B cell (primary cell): ENCODE data around the gene GRB10. TPM values are rescaled to one million over a fixed set of nuclear protein-coding genes. Genes with fewer than 3 reads are reported as not detected.

Experiments used
- ATAC-seq: fragments of 200-7000 bp; cut with Tn5 transposase; one replicate; pipeline ENCODE4 v1.10.0; 2021; ENCODE audit warnings: low read depth, mild to moderate bottlenecking, moderate number of reproducible peaks, moderate library complexity
- CTCF ChIA-PET: fragments of 350-600 bp; sonication (Branson Sonifier 250); formaldehyde crosslinking; loops from one replicate; lab custom pipeline; 2021; ENCODE audit warnings: antibody characterized with exemption, inconsistent platforms; lab: Charles Lee
- POLR2A ChIA-PET: fragments of 350-600 bp; sonication (Branson Sonifier 250); formaldehyde crosslinking; loops from one replicate; lab custom pipeline; 2021; ENCODE audit warnings: antibody characterized with exemption; lab: Charles Lee
- DNase-seq: peaks from one replicate; pipeline ENCODE4 v3.0.0; 2013
- H2AFZ ChIP-seq: 2 replicates; pipeline ENCODE4 v1.6.1; 2012; ENCODE audit warnings: mild to moderate bottlenecking, low read depth, low read length; ENCODE audit not compliant: insufficient read depth, poor library complexity, severe bottlenecking
- H3K27ac ChIP-seq, 2 donors: 1 replicate in 1 of 2; 2 replicates in 1 of 2; pipeline ENCODE4 v1.5.1; 2012 to 2013; ENCODE audit warnings: low read length in 2 of 2, mild to moderate bottlenecking in 2 of 2, moderate library complexity in 1 of 2
- H3K27me3 ChIP-seq, 4 experiments: fragments of 200-600 bp in 1 of 4; sonication (generic) in 1 of 4; replicated peaks in 1 of 4; 1 replicate in 2 of 4; 2 replicates in 2 of 4; pipeline versions ENCODE4 v1.6.1 to v1.7.0; 2013 to 2016; ENCODE audit warnings: low read length in 3 of 4, mild to moderate bottlenecking in 2 of 4, mixed read lengths in 1 of 4, moderate library complexity in 1 of 4; ENCODE audit not compliant: insufficient read depth in 4 of 4, control insufficient read depth in 3 of 4; ENCODE audit errors: control extremely low read depth in 1 of 4
- H3K36me3 ChIP-seq, 2 experiments: replicated peaks in 1 of 2; 1 replicate in 1 of 2; 2 replicates in 1 of 2; pipeline versions ENCODE4 v1.6.1 to v1.7.1; 2013; ENCODE audit warnings: low read length in 1 of 2; ENCODE audit not compliant: insufficient read depth in 2 of 2, control insufficient read depth in 1 of 2; ENCODE audit errors: control extremely low read depth in 1 of 2, extremely low read depth in 1 of 2
- H3K4me1 ChIP-seq, 2 donors: fragments of 200-600 bp in 1 of 2; sonication (generic) in 1 of 2; 1 replicate in 1 of 2; 2 replicates in 1 of 2; pipeline versions ENCODE4 v1.5.1 to v1.6.1; 2013 to 2017; ENCODE audit warnings: low read length in 2 of 2; ENCODE audit not compliant: control insufficient read depth in 2 of 2, insufficient read depth in 2 of 2
- H3K4me2 ChIP-seq: replicated peaks from 2 replicates; pipeline ENCODE3; 2012; ENCODE audit warnings: mild to moderate bottlenecking, low read depth, low read length; ENCODE audit not compliant: poor library complexity, severe bottlenecking
- H3K4me3 ChIP-seq, 5 experiments: fragments of 200-600 bp in 1 of 5; sonication (generic) in 1 of 5; 1 replicate in 3 of 5; 2 replicates in 2 of 5; pipeline versions ENCODE4 v1.5.1 to v1.7.0; 2011 to 2016; ENCODE audit warnings: low read length in 4 of 5, mild to moderate bottlenecking in 4 of 5, low read depth in 2 of 5, control low read depth in 1 of 5, moderate library complexity in 1 of 5; ENCODE audit not compliant: insufficient read depth in 1 of 5; ENCODE audit errors: control extremely low read depth in 1 of 5, extremely low read depth in 1 of 5
- H3K79me2 ChIP-seq: fragments of 200-600 bp; sonication (generic); one replicate; pipeline ENCODE4 v1.6.0; 2016; ENCODE audit warnings: low read length; ENCODE audit not compliant: control insufficient read depth, insufficient read depth
- H3K9ac ChIP-seq: fragments of 200-600 bp; sonication (generic); 2 replicates; pipeline ENCODE4 v1.6.1; 2017; ENCODE audit warnings: mild to moderate bottlenecking, low read length, moderate library complexity
- H3K9me3 ChIP-seq, 3 donors: one replicate each; pipeline versions ENCODE4 v1.6.1 to v1.7.1; 2013; ENCODE audit warnings: low read length in 2 of 3; ENCODE audit not compliant: control insufficient read depth in 2 of 3, insufficient read depth in 1 of 3; ENCODE audit errors: control extremely low read depth in 1 of 3
- H4K20me1 ChIP-seq: 2 replicates; pipeline ENCODE4 v1.6.0; 2012; ENCODE audit warnings: mild to moderate bottlenecking, low read length; ENCODE audit not compliant: insufficient read depth, control insufficient read depth, poor library complexity, severe bottlenecking
- H3K27ac Mint-ChIP-seq: one replicate; pipeline ENCODE4 v1.8.0; 2021; ENCODE audit warnings: mixed read lengths
- H3K27me3 Mint-ChIP-seq: one replicate; pipeline ENCODE4 v1.8.0; 2021; ENCODE audit warnings: mixed read lengths
- H3K4me1 Mint-ChIP-seq: one replicate; pipeline ENCODE4 v1.8.0; 2021; ENCODE audit warnings: mixed read lengths
- H3K4me3 Mint-ChIP-seq: one replicate; pipeline ENCODE4 v1.8.0; 2021; ENCODE audit warnings: mixed read lengths
- H3K9me3 Mint-ChIP-seq: one replicate; pipeline ENCODE4 v1.8.0; 2022; ENCODE audit warnings: mixed read lengths; ENCODE audit not compliant: insufficient read depth
- EZH2 ChIP-seq: IDR thresholded peaks from 2 replicates; pipeline ENCODE4 v1.6.1; 2012; ENCODE audit warnings: borderline replicate concordance, low read depth, mild to moderate bottlenecking, moderate library complexity, low read length; ENCODE audit not compliant: insufficient read depth, poor library complexity, severe bottlenecking
- WGBS: methylation state at CpG from one replicate; pipeline ENCODE4 v1.1.5; 2013; ENCODE audit warnings: missing lambda C conversion rate; ENCODE audit not compliant: insufficient coverage; 5-methylcytosine and 5-hydroxymethylcytosine counted together
- intact Hi-C: fragments of 100-400 bp; cut with micrococcal nuclease; formaldehyde crosslinking; loops from one replicate; pipeline ENCODE4 v1.10.0; 2022
- polyA plus RNA-seq: library from polyadenylated mRNA; depleted of rRNA; stranded (reverse); fragments of >200 nt; gene quantifications from 2 replicates; pipeline ENCODE4 v1.2.3, GENCODE V29; 2012
- total RNA-seq, 2 donors: library from RNA; stranded (reverse); fragments of 120-200 nt in 1 of 2; gene quantifications; 1 replicate in 1 of 2; 2 replicates in 1 of 2; pipeline versions ENCODE4 v1.2.3 to v1.2.4, GENCODE V29; 2013 to 2022
- TF ChIP-seq, protein P1 (sequence below): fragments of 200-600 bp; IDR thresholded peaks from one replicate; pipeline ENCODE4 v1.8.0; 2022; ENCODE audit warnings: antibody characterized with exemption, mild to moderate bottlenecking

The GRB10 gene
- total and polyA plus RNA-seq, 2 donors (not counting 1 experiment from before 2014, with no cell fraction given), result 0.04 TPM; not detected in 1

DNA sequence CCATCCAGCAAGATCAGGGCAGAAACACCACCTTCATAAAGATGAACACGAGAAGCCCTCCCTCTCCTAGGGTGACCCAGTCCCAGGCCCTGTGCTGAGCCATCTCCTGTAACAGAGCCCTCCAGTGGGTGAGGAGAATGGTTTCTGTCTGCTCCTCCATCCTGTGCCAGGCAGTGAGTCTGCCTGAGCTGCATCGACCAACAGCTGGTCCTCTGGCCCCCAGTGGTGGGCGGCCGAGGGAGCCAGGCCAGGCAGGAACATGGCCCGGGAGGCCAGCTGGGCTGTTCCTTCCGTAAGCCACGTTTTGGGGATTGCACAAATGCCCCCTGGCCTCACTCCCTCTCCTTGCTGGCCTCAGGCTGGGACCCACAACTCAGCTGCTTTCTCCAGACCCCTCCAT lies 73.5 kb downstream of the GRB10 start:
- H3K27ac ChIP-seq, result no peak overlapping the region
- TF ChIP-seq EZH2, result no peak
- TF ChIP-seq, protein P1, sequence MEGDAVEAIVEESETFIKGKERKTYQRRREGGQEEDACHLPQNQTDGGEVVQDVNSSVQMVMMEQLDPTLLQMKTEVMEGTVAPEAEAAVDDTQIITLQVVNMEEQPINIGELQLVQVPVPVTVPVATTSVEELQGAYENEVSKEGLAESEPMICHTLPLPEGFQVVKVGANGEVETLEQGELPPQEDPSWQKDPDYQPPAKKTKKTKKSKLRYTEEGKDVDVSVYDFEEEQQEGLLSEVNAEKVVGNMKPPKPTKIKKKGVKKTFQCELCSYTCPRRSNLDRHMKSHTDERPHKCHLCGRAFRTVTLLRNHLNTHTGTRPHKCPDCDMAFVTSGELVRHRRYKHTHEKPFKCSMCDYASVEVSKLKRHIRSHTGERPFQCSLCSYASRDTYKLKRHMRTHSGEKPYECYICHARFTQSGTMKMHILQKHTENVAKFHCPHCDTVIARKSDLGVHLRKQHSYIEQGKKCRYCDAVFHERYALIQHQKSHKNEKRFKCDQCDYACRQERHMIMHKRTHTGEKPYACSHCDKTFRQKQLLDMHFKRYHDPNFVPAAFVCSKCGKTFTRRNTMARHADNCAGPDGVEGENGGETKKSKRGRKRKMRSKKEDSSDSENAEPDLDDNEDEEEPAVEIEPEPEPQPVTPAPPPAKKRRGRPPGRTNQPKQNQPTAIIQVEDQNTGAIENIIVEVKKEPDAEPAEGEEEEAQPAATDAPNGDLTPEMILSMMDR, result no peak
- no peaks in the 10 kb centered on the region for H3K9me3 ChIP-seq
- no peak for ATAC-seq
- no peak overlapping the region for H3K4me3 ChIP-seq
- Mint-ChIP-seq H3K4me3 (no peak overlapping the region), H3K27ac (no peak overlapping the region), H3K9me3 (no peaks in the 10 kb centered on the region), H3K27me3 (peaks cover 33% of the 10 kb centered on the region), H3K4me1 (no peaks in the 10 kb centered on the region)
- H3K27me3 ChIP-seq, result peaks cover 0 to 3% (median 0%) of the 10 kb centered on the region in 4 experiments
- no peak for DNase-seq
- H3K4me2 ChIP-seq, result no peak overlapping the region
- H2AFZ ChIP-seq, result no peak overlapping the region
- no peaks in the 10 kb centered on the region for H3K79me2 ChIP-seq
- POLR2A ChIA-PET, result no interaction called here
- 89% methylated on average over 4 of the region's 7 CpGs for WGBS
- H3K9ac ChIP-seq, result no peak overlapping the region
- H3K4me1 ChIP-seq, result no peaks in the 10 kb centered on the region
- no peaks in the 10 kb centered on the region for H4K20me1 ChIP-seq
- no peaks in the 10 kb centered on the region for H3K36me3 ChIP-seq
- CTCF ChIA-PET, result no interaction called here
- intact Hi-C loops, result no loop called here

DNA sequence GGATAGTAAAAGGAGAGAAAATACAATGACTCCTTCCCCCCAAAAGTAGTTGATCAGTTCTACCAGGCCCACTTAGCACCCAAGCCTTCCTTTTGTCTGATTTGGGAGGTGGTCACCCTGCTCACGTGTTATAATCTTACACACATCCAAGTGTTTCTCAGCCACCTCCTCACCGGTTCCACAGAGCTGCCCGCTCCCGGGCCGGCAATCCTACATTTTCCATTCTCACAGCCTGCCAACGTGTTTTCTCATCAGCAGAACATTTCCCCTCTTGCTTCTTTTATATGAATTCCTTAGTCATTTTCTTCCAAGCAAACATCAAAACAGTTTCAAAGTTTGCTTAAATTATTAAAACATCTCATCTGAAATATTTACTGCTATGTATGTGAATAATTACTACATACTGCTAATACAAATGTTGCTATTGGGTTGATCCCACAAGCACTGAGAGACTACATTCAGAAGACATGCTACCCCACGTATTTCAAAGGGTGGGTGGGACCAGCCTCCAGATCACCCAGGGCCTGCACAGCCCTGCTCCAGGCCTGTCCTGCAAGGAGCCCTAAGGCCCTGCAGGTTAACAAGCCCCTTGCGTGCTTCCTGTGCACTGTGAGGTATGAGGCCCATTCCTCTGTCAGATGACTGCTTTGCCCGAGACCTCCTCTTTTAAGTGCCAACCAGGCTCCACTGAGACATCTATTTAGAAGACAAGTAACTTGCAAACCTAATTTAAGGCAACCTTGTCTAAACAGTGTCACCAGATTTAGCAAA lies 75.3 kb downstream of the GRB10 start:
- TF ChIP-seq, protein P1, result no peak
- no peak for TF ChIP-seq EZH2
- no peak overlapping the region for H3K9ac ChIP-seq
- H3K36me3 ChIP-seq, result no peaks in the 10 kb centered on the region
- no peak overlapping the region for H3K27ac ChIP-seq
- H2AFZ ChIP-seq, result no peak overlapping the region
- DNase-seq (no peak), ATAC-seq (no peak)
- no peaks in the 10 kb centered on the region for H3K9me3 Mint-ChIP-seq
- H3K9me3 ChIP-seq, result no peaks in the 10 kb centered on the region
- no peak overlapping the region for H3K4me3 Mint-ChIP-seq
- CTCF ChIA-PET, result no interaction called here
- no peaks in the 10 kb centered on the region for H3K4me1 ChIP-seq
- intact Hi-C loops, result no loop called here
- WGBS, result 87% methylated on average over 9 of the region's 9 CpGs
- H3K27ac Mint-ChIP-seq, result no peak overlapping the region
- POLR2A ChIA-PET, result no interaction called here
- H3K79me2 ChIP-seq, result no peaks in the 10 kb centered on the region
- peaks cover 0 to 3% (median 1%) of the 10 kb centered on the region in 4 experiments for H3K27me3 ChIP-seq
- no peaks in the 10 kb centered on the region for H4K20me1 ChIP-seq
- no peaks in the 10 kb centered on the region for H3K4me1 Mint-ChIP-seq
- H3K27me3 Mint-ChIP-seq, result peaks cover 45% of the 10 kb centered on the region
- H3K4me2 ChIP-seq, result no peak overlapping the region
- no peak overlapping the region for H3K4me3 ChIP-seq
